ENCODE data around the gene AXIN1. TPM values are rescaled to one million over a fixed set of nuclear protein-coding genes. Genes with fewer than 3 reads are reported as not detected.
"Not testable (repeated sequence)": the region's sequence is repeated elsewhere in the genome, so short reads cannot be mapped to it uniquely, and the experiment has no call there.

The AXIN1 gene
- total RNA-seq, 1 experiment from 2014 or later = 49.8 TPM

GRCh38 chr16:351804-352520 lies 561 bp downstream of the AXIN1 start:
- CTCF ChIA-PET = interaction anchor here (0.6 to 1.0 kb wide), 5 partner anchors 12 to 1489 kb away, joined by 3 to 14 read pairs (median 8); partner anchors contain the start of gene LUC7L
- DNase-seq = peak; percentile 34
- H3K4me3 Mint-ChIP-seq (ENCODE audit: low read depth, unreplicated experiment) = peak overlapping the region; percentile 71
- intact Hi-C loops (cut with micrococcal nuclease; ENCODE audit: unreplicated experiment) = no loop called here
- H3K36me3 Mint-ChIP-seq (ENCODE audit: insufficient read depth, unreplicated experiment) = peaks cover 31% of the 10 kb centered on the region
- H3K27ac Mint-ChIP-seq (ENCODE audit: unreplicated experiment) = peak overlapping the region; percentile 36
- no peaks in the 10 kb centered on the region for H3K27me3 Mint-ChIP-seq (ENCODE audit: unreplicated experiment)
- no TSS peak for BruUV-seq (replicated peaks)
- no peak for TF ChIP-seq CTCF (IDR thresholded peaks at IDR 0.05; ENCODE audit: unreplicated experiment)
- H3K9me3 Mint-ChIP-seq (ENCODE audit: low read depth, unreplicated experiment) = no peaks in the 10 kb centered on the region
- peaks cover 23% of the 10 kb centered on the region for H3K4me1 Mint-ChIP-seq (ENCODE audit: low read depth, unreplicated experiment)

- no peak overlapping the region for H3K4me3 Mint-ChIP-seq (ENCODE audit: low read depth, unreplicated experiment)
- peaks cover 45% of the 10 kb centered on the region for H3K36me3 Mint-ChIP-seq (ENCODE audit: insufficient read depth, unreplicated experiment)
- intact Hi-C loops (cut with micrococcal nuclease; ENCODE audit: unreplicated experiment) = no loop called here
- no peak for TF ChIP-seq CTCF (IDR thresholded peaks at IDR 0.05; ENCODE audit: unreplicated experiment)
- CTCF ChIA-PET = no interaction called here
- H3K9me3 Mint-ChIP-seq (ENCODE audit: low read depth, unreplicated experiment) = no peaks in the 10 kb centered on the region
- DNase-seq = no peak
- H3K4me1 Mint-ChIP-seq (ENCODE audit: low read depth, unreplicated experiment) = peaks cover 25% of the 10 kb centered on the region
- BruUV-seq (replicated peaks) = TSS peak; percentile 44
- no peaks in the 10 kb centered on the region for H3K27me3 Mint-ChIP-seq (ENCODE audit: unreplicated experiment)
- no peak overlapping the region for H3K27ac Mint-ChIP-seq (ENCODE audit: unreplicated experiment)
These were observed 2.3 kb downstream of the AXIN1 start for GRCh38 chr16:350203-350602.

- CTCF ChIA-PET = no interaction called here
- TF ChIP-seq CTCF (IDR thresholded peaks at IDR 0.05; ENCODE audit: unreplicated experiment) = no peak
- BruUV-seq (replicated peaks) = no TSS peak
- DNase-seq = no peak
- no peaks in the 10 kb centered on the region for H3K9me3 Mint-ChIP-seq (ENCODE audit: low read depth, unreplicated experiment)
- H3K4me3 Mint-ChIP-seq (ENCODE audit: low read depth, unreplicated experiment) = no peak overlapping the region
- H3K36me3 Mint-ChIP-seq (ENCODE audit: insufficient read depth, unreplicated experiment) = peaks cover 55% of the 10 kb centered on the region
- H3K27ac Mint-ChIP-seq (ENCODE audit: unreplicated experiment) = no peak overlapping the region
- H3K4me1 Mint-ChIP-seq (ENCODE audit: low read depth, unreplicated experiment) = peaks cover 25% of the 10 kb centered on the region
- no peaks in the 10 kb centered on the region for H3K27me3 Mint-ChIP-seq (ENCODE audit: unreplicated experiment)
- intact Hi-C loops (cut with micrococcal nuclease; ENCODE audit: unreplicated experiment) = no loop called here
These were observed 3.3 kb downstream of the AXIN1 start for GRCh38 chr16:349211-349610.

- Mint-ChIP-seq H3K36me3 (ENCODE audit: insufficient read depth, unreplicated experiment) (peaks cover 62% of the 10 kb centered on the region), H3K4me1 (ENCODE audit: low read depth, unreplicated experiment) (peaks cover 25% of the 10 kb centered on the region)
- H3K9me3 Mint-ChIP-seq (ENCODE audit: low read depth, unreplicated experiment); intact Hi-C loops (cut with micrococcal nuclease; ENCODE audit: unreplicated experiment); H3K27me3 Mint-ChIP-seq (ENCODE audit: unreplicated experiment); H3K4me3 Mint-ChIP-seq (ENCODE audit: low read depth, unreplicated experiment); DNase-seq; BruUV-seq (replicated peaks); H3K27ac Mint-ChIP-seq (ENCODE audit: unreplicated experiment); CTCF ChIA-PET: not testable (repeated sequence)
These were observed 4.0 kb downstream of the AXIN1 start for GRCh38 chr16:348495-348894.

- Mint-ChIP-seq H3K27ac (ENCODE audit: unreplicated experiment) (no peak overlapping the region), H3K27me3 (ENCODE audit: unreplicated experiment) (no peaks in the 10 kb centered on the region), H3K4me1 (ENCODE audit: low read depth, unreplicated experiment) (peaks cover 25% of the 10 kb centered on the region), H3K9me3 (ENCODE audit: low read depth, unreplicated experiment) (no peaks in the 10 kb centered on the region), H3K4me3 (ENCODE audit: low read depth, unreplicated experiment) (no peak overlapping the region), H3K36me3 (ENCODE audit: insufficient read depth, unreplicated experiment) (peaks cover 67% of the 10 kb centered on the region)
- no TSS peak for BruUV-seq (replicated peaks)
- no peak for TF ChIP-seq CTCF (IDR thresholded peaks at IDR 0.05; ENCODE audit: unreplicated experiment)
- intact Hi-C loops (cut with micrococcal nuclease; ENCODE audit: unreplicated experiment) = no loop called here
- DNase-seq = no peak
- CTCF ChIA-PET = no interaction called here
These were observed 5.3 kb downstream of the AXIN1 start for GRCh38 chr16:347203-347602.

All from Calu3 (cell line).